Calu3 (cell line): ENCODE measurements around the gene EIF2S3. TPM values are rescaled to one million over a fixed set of nuclear protein-coding genes. Genes with fewer than 3 reads are reported as not detected.

ENCODE experiments used
- BruUV-seq: library from RNA; stranded (reverse); fragments of 400-500 nt; replicated peaks from 2 replicates; lab custom pipeline; 2021; lab: Mats Ljungman, UMichigan
- CTCF ChIA-PET: fragments of 300-600 bp; sonication (Branson Sonifier 250); formaldehyde crosslinking; loops from one replicate; lab custom pipeline; 2022; ENCODE audit warnings: antibody characterized with exemption; lab: Charles Lee
- DNase-seq: peaks from one replicate; pipeline ENCODE4 v3.0.0; 2022
- H3K27ac Mint-ChIP-seq: one replicate; pipeline ENCODE4 v1.8.0; 2022; ENCODE audit warnings: mixed read lengths; ENCODE audit not compliant: unreplicated experiment
- H3K27me3 Mint-ChIP-seq: one replicate; pipeline ENCODE4 v1.8.0; 2022; ENCODE audit warnings: mixed read lengths; ENCODE audit not compliant: unreplicated experiment
- H3K36me3 Mint-ChIP-seq: one replicate; pipeline ENCODE4 v1.8.0; 2022; ENCODE audit warnings: mild to moderate bottlenecking, moderate library complexity, mixed read lengths; ENCODE audit not compliant: insufficient read depth, unreplicated experiment
- H3K4me1 Mint-ChIP-seq: one replicate; pipeline ENCODE4 v1.8.0; 2022; ENCODE audit warnings: mild to moderate bottlenecking, low read depth, mixed read lengths; ENCODE audit not compliant: unreplicated experiment
- H3K4me3 Mint-ChIP-seq: one replicate; pipeline ENCODE4 v1.8.0; 2022; ENCODE audit warnings: mild to moderate bottlenecking, low read depth, moderate library complexity, mixed read lengths; ENCODE audit not compliant: unreplicated experiment
- H3K9me3 Mint-ChIP-seq: one replicate; pipeline ENCODE4 v1.8.0; 2022; ENCODE audit warnings: low read depth, mixed read lengths; ENCODE audit not compliant: unreplicated experiment
- CTCF ChIP-seq: fragments of 200-600 bp; IDR thresholded peaks from one replicate; pipeline ENCODE4 v1.8.0; 2022; ENCODE audit warnings: antibody characterized with exemption; ENCODE audit not compliant: unreplicated experiment
- intact Hi-C: fragments of 100-400 bp; cut with micrococcal nuclease; formaldehyde crosslinking; loops from one replicate; pipeline ENCODE4 v1.10.0; 2022; ENCODE audit not compliant: unreplicated experiment
- total RNA-seq: library from RNA; stranded (reverse); gene quantifications from 2 replicates; pipeline ENCODE4 v1.2.3, GENCODE V29; 2022

EIF2S3 gene
- total RNA-seq, 1 experiment from 2014 or later, result 277 TPM

GRCh38 chrX:24090300-24091200, 35.8 kb downstream of the EIF2S3 start:
- TF ChIP-seq CTCF, result no peak
- Mint-ChIP-seq H3K36me3 (no peaks in the 10 kb centered on the region), H3K9me3 (no peaks in the 10 kb centered on the region), H3K27me3 (no peaks in the 10 kb centered on the region), H3K27ac (no peak overlapping the region), H3K4me3 (no peak overlapping the region), H3K4me1 (no peaks in the 10 kb centered on the region)
- no TSS peak for BruUV-seq
- no peak for DNase-seq
- CTCF ChIA-PET, result no interaction called here
- intact Hi-C loops, result no loop called here

GRCh38 chrX:24093746-24094145, 39.0 kb downstream of the EIF2S3 start:
- Mint-ChIP-seq H3K27me3 (no peaks in the 10 kb centered on the region), H3K36me3 (no peaks in the 10 kb centered on the region), H3K4me1 (no peaks in the 10 kb centered on the region), H3K4me3 (no peak overlapping the region), H3K27ac (no peak overlapping the region), H3K9me3 (no peaks in the 10 kb centered on the region)
- TF ChIP-seq CTCF, result no peak
- BruUV-seq, result no TSS peak
- CTCF ChIA-PET, result no interaction called here
- intact Hi-C loops, result no loop called here
- DNase-seq, result no peak

- no peaks in the 10 kb centered on the region for H3K27me3 Mint-ChIP-seq
- no peaks in the 10 kb centered on the region for H3K36me3 Mint-ChIP-seq
- H3K9me3 Mint-ChIP-seq, result no peaks in the 10 kb centered on the region
- H3K27ac Mint-ChIP-seq, result no peak overlapping the region
- no peak for DNase-seq
- intact Hi-C loops, result no loop called here
- TF ChIP-seq CTCF, result no peak
- H3K4me3 Mint-ChIP-seq, result no peak overlapping the region
- no peaks in the 10 kb centered on the region for H3K4me1 Mint-ChIP-seq
- CTCF ChIA-PET, result no interaction called here
- no TSS peak for BruUV-seq
Observed at GRCh38 chrX:24097741-24098260, 43.0 kb downstream of the EIF2S3 start.

- no peaks in the 10 kb centered on the region for H3K9me3 Mint-ChIP-seq
- intact Hi-C loops, result no loop called here
- no peak for TF ChIP-seq CTCF
- H3K36me3 Mint-ChIP-seq, result no peaks in the 10 kb centered on the region
- BruUV-seq, result no TSS peak
- H3K4me1 Mint-ChIP-seq, result no peaks in the 10 kb centered on the region
- H3K4me3 Mint-ChIP-seq, result no peak overlapping the region
- CTCF ChIA-PET, result no interaction called here
- H3K27ac Mint-ChIP-seq, result no peak overlapping the region
- no peaks in the 10 kb centered on the region for H3K27me3 Mint-ChIP-seq
- no peak for DNase-seq
Observed at GRCh38 chrX:24098932-24099331, 44.2 kb downstream of the EIF2S3 start.
